Gastrocnemius medialis (tissue), 4 donors: ENCODE measurements around the gene KRT38.

Source experiments
- POLR2A ChIP-seq, 2 donors: fragments of 450-650 bp; IDR thresholded peaks; one replicate each; pipeline ENCODE4 v1.6.1; 2017; ENCODE audit warnings: antibody characterized with exemption in 2 of 2, mild to moderate bottlenecking in 2 of 2, moderate library complexity in 2 of 2
- TF ChIP-seq, protein P1 (sequence below), 5 experiments: fragments of 450-650 bp in 3 of 5; fragments of 200-600 bp in 2 of 5; sonication (generic) in 2 of 5; IDR thresholded peaks in 4 of 5; conservative IDR thresholded peaks in 1 of 5; 1 replicate in 4 of 5; 2 replicates in 1 of 5; pipeline ENCODE4 v1.5.1; 2016 to 2019; ENCODE audit warnings: antibody characterized with exemption in 5 of 5, mild to moderate bottlenecking in 3 of 5, moderate library complexity in 3 of 5

DNA sequence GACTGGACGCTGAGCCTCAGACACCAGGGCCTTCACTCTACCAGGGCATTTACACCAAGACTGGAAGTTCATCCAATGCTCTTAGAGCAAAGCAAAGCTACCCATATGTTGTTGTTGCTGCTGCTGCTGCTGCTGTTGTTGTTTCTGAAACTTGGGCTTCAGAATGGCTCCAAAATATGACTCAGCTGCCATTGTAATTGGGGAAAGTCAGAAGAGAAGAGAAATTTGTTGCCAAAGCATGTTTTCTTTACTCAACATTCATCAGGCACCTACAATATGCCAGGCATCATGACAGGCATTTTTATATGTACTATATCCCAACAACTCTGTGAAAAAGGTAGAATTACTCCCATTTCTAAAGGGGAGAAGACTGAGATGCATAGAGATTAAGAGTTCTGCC lies 14.5 kb upstream of the KRT38 start:
- TF ChIP-seq, protein P1, sequence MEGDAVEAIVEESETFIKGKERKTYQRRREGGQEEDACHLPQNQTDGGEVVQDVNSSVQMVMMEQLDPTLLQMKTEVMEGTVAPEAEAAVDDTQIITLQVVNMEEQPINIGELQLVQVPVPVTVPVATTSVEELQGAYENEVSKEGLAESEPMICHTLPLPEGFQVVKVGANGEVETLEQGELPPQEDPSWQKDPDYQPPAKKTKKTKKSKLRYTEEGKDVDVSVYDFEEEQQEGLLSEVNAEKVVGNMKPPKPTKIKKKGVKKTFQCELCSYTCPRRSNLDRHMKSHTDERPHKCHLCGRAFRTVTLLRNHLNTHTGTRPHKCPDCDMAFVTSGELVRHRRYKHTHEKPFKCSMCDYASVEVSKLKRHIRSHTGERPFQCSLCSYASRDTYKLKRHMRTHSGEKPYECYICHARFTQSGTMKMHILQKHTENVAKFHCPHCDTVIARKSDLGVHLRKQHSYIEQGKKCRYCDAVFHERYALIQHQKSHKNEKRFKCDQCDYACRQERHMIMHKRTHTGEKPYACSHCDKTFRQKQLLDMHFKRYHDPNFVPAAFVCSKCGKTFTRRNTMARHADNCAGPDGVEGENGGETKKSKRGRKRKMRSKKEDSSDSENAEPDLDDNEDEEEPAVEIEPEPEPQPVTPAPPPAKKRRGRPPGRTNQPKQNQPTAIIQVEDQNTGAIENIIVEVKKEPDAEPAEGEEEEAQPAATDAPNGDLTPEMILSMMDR (IDR thresholded peaks at IDR 0.05 in 4 of 5, conservative IDR thresholded peaks at IDR 0.05 in 1 of 5) = no peak
- no peak for TF ChIP-seq POLR2A (IDR thresholded peaks at IDR 0.05)
